Measurements from ENCODE around the gene POU2F1. TPM values are rescaled to one million over a fixed set of nuclear protein-coding genes. Genes with fewer than 3 reads are reported as not detected.

Gene POU2F1
- total and polyA plus RNA-seq, 12 donors, result 3.2 to 52.5 (median 12.6) TPM

- no peak for DNase-seq
- H3K4me1 ChIP-seq (replicated peaks in 1 of 2), result peaks cover 9 to 21% of the 10 kb centered on the region in 2 donors
- H3K9me3 ChIP-seq (replicated peaks in 1 of 3), result no peaks in the 10 kb centered on the region
- no peak overlapping the region for H3K4me3 ChIP-seq
- intact Hi-C loops (cut with DNase I), result no loop called here
- no peak overlapping the region for H3K27ac ChIP-seq
- no peaks in the 10 kb centered on the region for H3K27me3 ChIP-seq
- no peaks in the 10 kb centered on the region for H3K36me3 ChIP-seq (replicated peaks in 1 of 2)
- 62 to 81% (median 71%) methylated on average over 9 to 10 of the region's 10 CpGs for WGBS, 4 donors
- TF ChIP-seq CTCF (IDR thresholded peaks at IDR 0.05) (no peak), POLR2A (IDR thresholded peaks at IDR 0.05) (no peak)
Observed at GRCh38 chr1:167430849-167431242, 210.2 kb downstream of the POU2F1 start.

DNA sequence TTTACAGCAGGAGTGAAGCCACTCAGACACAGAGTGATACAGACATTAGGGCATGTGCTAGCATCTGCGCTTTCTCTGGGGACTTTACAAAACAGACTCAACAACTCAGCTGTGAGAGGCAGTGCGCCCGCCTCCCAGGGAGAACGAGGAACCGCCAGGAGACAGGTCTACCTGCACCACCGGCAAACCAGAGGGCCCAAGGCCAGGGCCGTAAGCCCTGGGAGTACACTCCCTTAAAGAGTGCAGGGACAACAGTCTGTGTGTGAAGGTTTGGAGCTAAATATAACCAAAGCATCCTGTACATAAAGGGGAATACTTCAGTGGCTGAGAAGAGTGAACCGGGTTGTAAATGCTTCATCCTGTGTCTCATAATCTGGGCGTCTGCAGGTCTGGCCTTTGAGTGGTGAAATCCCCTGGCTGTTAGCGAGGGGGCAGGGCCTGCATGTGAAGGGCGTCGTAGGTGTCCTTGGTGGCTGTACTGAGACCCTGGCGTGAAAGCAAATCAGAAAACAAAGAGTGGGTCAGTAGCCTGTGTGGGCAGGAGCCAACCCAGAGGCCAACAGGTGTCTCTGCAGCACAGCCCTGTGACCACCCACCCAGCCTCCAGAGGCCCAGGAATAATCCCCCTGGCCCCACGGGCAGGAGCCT lies 210.7 kb downstream of the POU2F1 start:
- intact Hi-C loops (cut with DNase I), result no loop called here
- Histone ChIP-seq H3K9me3 (replicated peaks in 1 of 3) (no peaks in the 10 kb centered on the region), H3K27me3 (no peaks in the 10 kb centered on the region), H3K4me1 (replicated peaks in 1 of 2) (peaks cover 9 to 21% of the 10 kb centered on the region in 2 donors), H3K27ac (no peak overlapping the region), H3K36me3 (replicated peaks in 1 of 2) (no peaks in the 10 kb centered on the region), H3K4me3 (no peak overlapping the region)
- DNase-seq, result no peak
- WGBS, 4 donors, result 73 to 84% (median 79%) methylated on average over 13 to 14 of the region's 14 CpGs
- TF ChIP-seq POLR2A (IDR thresholded peaks at IDR 0.05) (no peak), CTCF (IDR thresholded peaks at IDR 0.05) (no peak)

DNA sequence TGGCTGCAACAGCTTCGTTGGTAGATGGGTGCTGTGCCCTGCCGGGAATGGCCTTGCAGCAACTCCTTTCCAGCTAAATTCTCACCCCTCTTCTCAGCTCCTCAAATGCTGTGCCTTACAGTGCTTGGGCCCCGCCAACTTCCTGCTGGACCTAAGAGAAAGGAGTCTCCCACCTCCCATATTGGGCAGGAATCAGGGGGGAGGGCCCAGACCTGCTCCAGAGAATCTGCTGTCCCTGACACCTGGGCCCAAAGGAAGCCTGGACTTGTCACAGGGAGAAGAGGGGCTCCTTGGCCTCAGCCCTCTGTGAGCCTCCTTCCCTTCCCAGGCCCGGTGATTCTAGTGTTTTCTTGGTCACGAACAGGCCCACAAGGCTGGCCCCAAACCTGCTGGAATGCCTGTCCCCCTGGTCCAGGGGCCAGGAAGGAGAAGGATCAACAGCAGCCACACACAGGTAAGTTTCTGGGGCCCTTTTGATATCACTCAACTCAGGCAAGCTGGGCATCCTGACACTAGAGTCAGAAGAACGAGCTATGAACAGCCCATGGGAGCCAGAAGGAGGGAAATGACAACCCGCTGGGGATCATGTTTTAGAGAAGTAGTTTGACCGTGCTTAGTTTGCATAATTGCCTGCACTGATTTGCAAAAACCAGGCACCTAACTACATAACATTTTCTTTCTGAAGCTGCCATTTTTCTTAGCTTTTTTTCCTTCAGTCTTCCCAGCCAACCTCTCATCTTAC lies 211.4 kb downstream of the POU2F1 start:
- TF ChIP-seq CTCF (IDR thresholded peaks at IDR 0.05) (no peak), POLR2A (IDR thresholded peaks at IDR 0.05) (no peak)
- 77 to 96% (median 88%) methylated on average over 6 to 8 of the region's 8 CpGs for WGBS, 4 donors
- no peaks in the 10 kb centered on the region for H3K9me3 ChIP-seq (replicated peaks in 1 of 3)
- H3K27ac ChIP-seq, result no peak overlapping the region
- no peak for DNase-seq
- intact Hi-C loops (cut with DNase I), result no loop called here
- no peaks in the 10 kb centered on the region for H3K27me3 ChIP-seq
- H3K36me3 ChIP-seq (replicated peaks in 1 of 2), result no peaks in the 10 kb centered on the region
- H3K4me1 ChIP-seq (replicated peaks in 1 of 2), result peaks cover 9 to 21% of the 10 kb centered on the region in 2 donors
- H3K4me3 ChIP-seq, result no peak overlapping the region

DNA sequence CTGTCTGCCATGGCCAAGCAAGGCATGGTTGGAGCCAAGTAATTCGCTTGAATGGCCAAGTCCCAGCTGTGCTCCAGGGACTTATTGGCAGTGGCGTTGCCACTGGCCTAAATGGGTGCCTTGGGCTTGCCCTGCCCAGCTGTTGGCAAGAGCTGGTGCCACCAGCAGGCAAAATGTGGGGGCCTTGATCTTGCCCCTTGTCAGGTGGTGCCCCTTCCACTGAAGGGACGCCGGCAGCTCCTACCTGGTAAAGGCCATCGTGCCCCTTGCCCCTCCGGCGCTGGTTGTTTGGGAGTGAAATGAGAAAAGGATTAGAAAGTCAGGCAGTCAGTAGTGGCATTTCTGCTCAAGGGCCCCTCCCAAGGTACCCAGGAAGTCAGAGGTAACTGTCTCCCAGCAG lies 212.1 kb downstream of the POU2F1 start:
- Histone ChIP-seq H3K27me3 (no peaks in the 10 kb centered on the region), H3K4me3 (no peak overlapping the region), H3K4me1 (replicated peaks in 1 of 2) (peaks cover 9 to 21% of the 10 kb centered on the region in 2 donors), H3K36me3 (replicated peaks in 1 of 2) (no peaks in the 10 kb centered on the region), H3K27ac (no peak overlapping the region), H3K9me3 (replicated peaks in 1 of 3) (no peaks in the 10 kb centered on the region)
- intact Hi-C loops (cut with DNase I), result no loop called here
- DNase-seq, result no peak
- 93 to 100% (median 98%) methylated on average over 4 to 7 of the region's 7 CpGs for WGBS, 4 donors
- no peak for TF ChIP-seq CTCF (IDR thresholded peaks at IDR 0.05)
- no peak for TF ChIP-seq POLR2A (IDR thresholded peaks at IDR 0.05)

All from adrenal gland (tissue), 12 donors.